Activated CD4-positive, alpha-beta memory T cell treated with anti-CD3 and anti-CD28 coated beads, Interleukin-2, amount 10 ng/mL, durations not matched to agents 7 days and 5 days (primary cell): ENCODE measurements around the gene CYP46A1. TPM values are rescaled to one million over a fixed set of nuclear protein-coding genes. Genes with fewer than 3 reads are reported as not detected.
A peak's percentile ranks its signal among the peaks of the same experiment; 100 is the strongest.

Source experiments
- CTCF ChIA-PET: fragments of 350-600 bp; sonication (Branson Sonifier 250); formaldehyde crosslinking; loops from one replicate; lab custom pipeline; 2021; ENCODE audit warnings: antibody characterized with exemption, inconsistent platforms; lab: Charles Lee
- POLR2A ChIA-PET: fragments of 350-600 bp; sonication (Branson Sonifier 250); formaldehyde crosslinking; loops from one replicate; lab custom pipeline; 2021; ENCODE audit warnings: antibody characterized with exemption; lab: Charles Lee
- DNase-seq: peaks from one replicate; pipeline ENCODE4 v3.0.0-alpha.2; 2020
- H3K27ac Mint-ChIP-seq: one replicate; pipeline ENCODE4 v1.8.0; 2021; ENCODE audit warnings: mild to moderate bottlenecking, mixed read lengths
- H3K27me3 Mint-ChIP-seq: one replicate; pipeline ENCODE4 v1.8.0; 2021; ENCODE audit warnings: mixed read lengths
- H3K36me3 Mint-ChIP-seq: one replicate; pipeline ENCODE4 v1.8.0; 2021; ENCODE audit warnings: low read depth, mixed read lengths
- H3K4me1 Mint-ChIP-seq: one replicate; pipeline ENCODE4 v1.8.0; 2021; ENCODE audit warnings: mixed read lengths
- H3K4me3 Mint-ChIP-seq: one replicate; pipeline ENCODE4 v1.8.0; 2021; ENCODE audit warnings: mild to moderate bottlenecking, mixed read lengths
- H3K9me3 Mint-ChIP-seq: one replicate; pipeline ENCODE4 v1.8.0; 2021; ENCODE audit warnings: mixed read lengths
- total RNA-seq, 2 experiments: library from RNA; stranded (reverse); gene quantifications; one replicate each; pipeline ENCODE4 v1.2.3, GENCODE V29; 2021

CYP46A1 gene
- total RNA-seq, 2 experiments from 2014 or later: 0.13 to 0.23 TPM

DNA sequence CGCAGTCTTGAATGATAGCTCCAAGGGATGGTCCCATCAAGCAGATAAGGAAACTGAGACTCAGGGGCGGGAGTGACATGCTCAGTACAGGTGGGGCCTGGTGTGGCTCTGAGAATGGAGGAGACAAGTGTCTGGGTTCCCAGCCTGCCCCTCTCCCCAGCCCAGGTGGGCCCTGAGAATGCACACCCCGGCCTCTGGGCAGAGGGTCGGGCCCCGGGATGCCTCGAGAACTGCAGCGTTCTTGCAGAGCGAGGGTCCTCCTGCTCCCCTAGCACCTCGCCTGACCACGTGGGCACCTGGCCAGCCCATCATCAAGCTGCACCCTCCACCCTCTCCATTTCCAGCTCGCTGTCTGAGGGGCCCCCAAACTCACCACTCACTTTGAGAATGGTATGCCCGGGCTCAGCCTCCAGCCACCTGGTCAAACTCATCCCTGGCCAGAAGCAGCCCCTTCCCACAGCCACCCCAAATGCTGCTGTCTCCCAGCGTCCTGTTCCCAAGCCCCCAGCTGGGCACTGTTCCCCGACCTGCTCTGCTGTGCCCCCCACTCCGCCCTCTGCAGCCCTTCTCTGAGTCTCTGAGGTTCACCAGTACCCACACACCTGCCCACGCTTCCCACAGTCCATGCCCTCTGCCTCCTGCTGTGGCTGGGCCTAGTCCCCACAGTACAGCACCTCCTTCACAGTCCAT, 44.3 kb downstream of the CYP46A1 start:
- H3K9me3 Mint-ChIP-seq: no peaks in the 10 kb centered on the region
- H3K27ac Mint-ChIP-seq: no peak overlapping the region
- POLR2A ChIA-PET: no interaction called here
- no peak overlapping the region for H3K4me3 Mint-ChIP-seq
- no peaks in the 10 kb centered on the region for H3K36me3 Mint-ChIP-seq
- CTCF ChIA-PET: interaction anchor here (1.4 kb wide), 1 partner anchor 159 kb away, joined by 3 read pairs; no protein-coding TSS in a partner anchor
- H3K4me1 Mint-ChIP-seq: peaks cover 2% of the 10 kb centered on the region
- DNase-seq: no peak
- peaks cover 6% of the 10 kb centered on the region for H3K27me3 Mint-ChIP-seq

DNA sequence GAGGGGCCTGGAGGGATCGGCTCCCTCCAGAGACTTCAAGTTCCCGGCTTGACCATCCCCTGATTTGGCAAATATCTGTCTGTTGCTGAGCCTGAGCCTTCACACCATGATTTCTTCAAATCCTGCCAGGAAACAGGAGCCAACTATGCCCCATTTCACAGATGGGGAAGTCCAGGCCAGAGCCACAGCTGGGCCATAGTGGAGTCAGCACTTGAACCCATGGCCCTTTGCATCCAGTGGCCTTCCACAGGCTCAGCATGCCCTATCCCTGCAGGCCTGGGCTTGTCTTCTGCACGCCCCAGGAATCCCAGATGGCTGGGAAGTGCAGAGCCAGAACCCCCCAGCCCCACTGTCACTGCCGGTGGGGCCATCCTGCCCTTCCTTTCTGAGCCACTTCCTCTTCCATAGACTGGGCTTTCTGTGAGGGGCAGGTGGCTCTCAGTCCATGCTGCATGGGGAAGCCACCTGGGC, 44.9 kb downstream of the CYP46A1 start:
- DNase-seq: no peak
- POLR2A ChIA-PET: no interaction called here

DNA sequence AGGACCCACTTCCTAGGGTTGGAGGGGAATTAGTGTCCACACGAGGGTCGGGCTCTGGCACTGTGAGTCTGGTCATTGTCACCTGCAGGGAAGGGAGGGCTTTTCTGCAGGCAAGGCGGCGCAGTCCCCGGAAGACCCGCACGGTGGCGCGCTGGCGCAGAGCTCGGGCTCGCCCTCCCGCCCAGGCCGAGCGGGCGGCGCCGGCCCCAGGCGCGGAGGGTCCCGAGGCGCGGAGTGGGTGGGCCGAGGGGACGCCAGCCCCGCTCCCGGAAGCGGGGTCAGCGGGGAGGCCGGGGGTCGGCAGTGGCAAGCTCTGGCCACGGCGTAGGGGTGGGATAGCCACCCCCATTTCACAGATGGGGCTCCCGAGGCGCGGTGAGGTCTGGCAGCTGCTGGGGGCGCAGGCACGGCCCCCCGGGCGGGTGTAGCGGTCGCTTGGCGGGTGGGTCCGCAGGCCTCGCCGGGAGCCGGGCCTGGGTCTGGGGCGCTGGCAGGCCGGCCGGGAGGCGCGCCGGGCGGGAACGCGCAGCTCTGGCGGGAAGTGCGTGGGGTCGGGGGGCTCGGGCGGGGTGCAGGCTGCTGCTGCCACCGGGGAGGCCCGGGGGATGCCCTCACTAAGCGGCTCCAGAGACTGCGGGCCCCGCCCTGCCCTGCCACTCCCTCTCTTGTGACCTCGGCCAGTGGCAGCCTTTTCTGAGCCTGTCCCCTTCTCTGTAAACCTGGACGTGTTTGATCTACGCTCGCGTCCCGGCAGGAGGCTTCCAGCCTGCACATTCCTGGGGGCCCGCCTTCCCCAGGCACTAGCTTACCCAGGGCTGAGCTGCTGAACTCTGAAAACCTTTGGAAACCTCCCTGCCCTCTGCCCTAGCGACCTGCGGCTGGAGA, 46.1 kb downstream of the CYP46A1 start:
- Mint-ChIP-seq H3K4me1 (peaks cover 2% of the 10 kb centered on the region), H3K27ac (no peak overlapping the region), H3K4me3 (no peak overlapping the region), H3K27me3 (peaks cover 6% of the 10 kb centered on the region), H3K9me3 (no peaks in the 10 kb centered on the region), H3K36me3 (no peaks in the 10 kb centered on the region)
- ChIA-PET CTCF (interaction anchor here (0.5 to 1.9 kb wide), 15 partner anchors 9 to 1549 kb away, joined by 3 to 9 read pairs (median 3); partner anchors contain the start of gene CYP46A1), POLR2A (no interaction called here)
- peak; percentile 69 for DNase-seq

More for the DNA sequence above, 44.9 kb downstream of the CYP46A1 start:
- Mint-ChIP-seq H3K27ac (no peak overlapping the region), H3K4me3 (no peak overlapping the region), H3K4me1 (peaks cover 2% of the 10 kb centered on the region), H3K27me3 (peaks cover 6% of the 10 kb centered on the region), H3K9me3 (no peaks in the 10 kb centered on the region), H3K36me3 (no peaks in the 10 kb centered on the region)
- CTCF ChIA-PET: interaction anchor here (1.2 to 1.9 kb wide), 5 partner anchors 8 to 160 kb away, joined by 3 to 9 read pairs (median 3); no protein-coding TSS in a partner anchor

DNA sequence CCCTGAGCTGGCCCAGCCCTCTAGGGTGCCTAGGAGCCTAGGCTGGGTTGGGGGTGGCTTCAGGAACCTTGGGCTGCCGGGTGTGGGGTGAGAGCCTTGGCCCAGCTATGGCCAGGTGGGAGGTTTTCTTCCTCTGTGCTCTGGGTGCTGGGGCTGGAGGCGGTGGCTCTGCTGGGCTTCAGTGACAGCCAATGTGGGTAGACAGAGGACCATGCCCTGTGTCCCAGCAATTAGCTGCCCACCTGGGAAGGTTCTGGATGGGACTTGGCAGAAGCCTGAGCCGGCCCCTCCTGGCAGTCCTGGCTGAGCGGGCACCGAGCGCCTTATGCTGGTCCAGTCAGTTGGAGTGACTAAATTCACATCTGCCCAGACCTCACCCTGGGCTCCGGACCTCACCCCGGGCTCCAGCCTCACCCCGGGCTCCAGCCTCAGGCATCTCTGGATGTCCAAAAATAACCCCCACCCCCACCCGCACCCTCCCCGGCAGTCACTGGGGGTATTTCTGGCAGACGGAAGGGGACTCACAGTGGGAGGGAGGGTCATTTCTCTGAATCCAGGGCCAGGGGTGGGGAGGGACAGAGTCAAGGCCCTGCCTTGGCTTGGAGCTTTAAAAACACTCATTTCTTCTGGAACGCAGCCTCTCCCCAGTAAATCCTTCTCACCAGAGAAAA, 46.9 kb downstream of the CYP46A1 start:
- Mint-ChIP-seq H3K9me3 (no peaks in the 10 kb centered on the region), H3K27ac (no peak overlapping the region), H3K36me3 (no peaks in the 10 kb centered on the region), H3K4me1 (peaks cover 2% of the 10 kb centered on the region), H3K4me3 (no peak overlapping the region), H3K27me3 (peaks cover 2% of the 10 kb centered on the region)
- POLR2A ChIA-PET: no interaction called here
- no peak for DNase-seq
- CTCF ChIA-PET: interaction anchor here (0.5 to 1.9 kb wide), 5 partner anchors 24 to 215 kb away, joined by 3 to 9 read pairs (median 4); no protein-coding TSS in a partner anchor

DNA sequence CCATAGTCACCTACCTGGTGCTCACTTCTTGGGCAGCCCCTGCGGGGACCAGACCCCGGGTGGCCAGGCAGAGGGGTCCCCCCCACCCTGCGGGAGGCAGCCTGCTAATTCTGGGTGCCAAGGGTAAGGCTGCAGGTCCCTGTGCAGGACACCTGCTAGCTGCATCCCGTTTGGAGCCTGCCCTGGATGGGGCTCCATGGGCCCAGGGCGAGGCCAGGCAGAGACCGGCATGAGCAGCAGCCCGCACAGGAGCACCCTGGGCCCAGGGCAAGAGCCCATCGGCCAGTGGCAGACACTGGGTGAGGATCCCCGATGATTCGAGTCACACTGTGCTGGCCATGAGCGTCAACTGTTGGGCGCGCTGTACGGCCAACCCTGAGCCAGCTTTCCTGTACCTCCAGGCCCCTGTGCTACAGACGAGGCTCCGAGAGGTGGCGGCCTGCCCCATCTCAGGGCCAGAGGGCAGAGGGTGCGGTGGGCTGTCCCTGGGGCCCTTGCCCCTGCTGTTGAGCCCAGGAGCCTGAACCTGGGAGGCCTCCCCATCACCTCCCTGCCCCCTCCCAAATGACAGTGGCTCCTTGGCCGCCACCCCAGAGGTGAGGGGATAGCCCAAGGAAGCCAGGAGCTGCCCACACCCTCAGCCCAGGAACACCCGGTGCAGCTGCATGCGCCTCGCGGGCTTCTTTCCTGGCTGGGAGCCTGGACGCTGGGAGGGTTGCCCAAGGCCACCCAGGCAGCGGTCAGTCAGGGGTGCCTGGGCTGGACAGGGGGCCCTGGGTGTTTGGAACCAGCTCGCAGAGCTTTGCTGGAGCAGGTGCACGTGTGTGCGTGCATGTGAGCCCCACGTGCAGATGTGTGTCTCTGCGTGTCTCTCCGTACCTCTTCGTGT, 47.7 kb downstream of the CYP46A1 start:
- Mint-ChIP-seq H3K27me3 (peaks cover 4% of the 10 kb centered on the region), H3K27ac (no peak overlapping the region), H3K4me1 (peaks cover 2% of the 10 kb centered on the region), H3K36me3 (no peaks in the 10 kb centered on the region), H3K9me3 (no peaks in the 10 kb centered on the region), H3K4me3 (no peak overlapping the region)
- no peak for DNase-seq
- ChIA-PET CTCF (interaction anchor here (1.3 kb wide), 1 partner anchor 154 kb away, joined by 4 read pairs; no protein-coding TSS in a partner anchor), POLR2A (no interaction called here)

DNA sequence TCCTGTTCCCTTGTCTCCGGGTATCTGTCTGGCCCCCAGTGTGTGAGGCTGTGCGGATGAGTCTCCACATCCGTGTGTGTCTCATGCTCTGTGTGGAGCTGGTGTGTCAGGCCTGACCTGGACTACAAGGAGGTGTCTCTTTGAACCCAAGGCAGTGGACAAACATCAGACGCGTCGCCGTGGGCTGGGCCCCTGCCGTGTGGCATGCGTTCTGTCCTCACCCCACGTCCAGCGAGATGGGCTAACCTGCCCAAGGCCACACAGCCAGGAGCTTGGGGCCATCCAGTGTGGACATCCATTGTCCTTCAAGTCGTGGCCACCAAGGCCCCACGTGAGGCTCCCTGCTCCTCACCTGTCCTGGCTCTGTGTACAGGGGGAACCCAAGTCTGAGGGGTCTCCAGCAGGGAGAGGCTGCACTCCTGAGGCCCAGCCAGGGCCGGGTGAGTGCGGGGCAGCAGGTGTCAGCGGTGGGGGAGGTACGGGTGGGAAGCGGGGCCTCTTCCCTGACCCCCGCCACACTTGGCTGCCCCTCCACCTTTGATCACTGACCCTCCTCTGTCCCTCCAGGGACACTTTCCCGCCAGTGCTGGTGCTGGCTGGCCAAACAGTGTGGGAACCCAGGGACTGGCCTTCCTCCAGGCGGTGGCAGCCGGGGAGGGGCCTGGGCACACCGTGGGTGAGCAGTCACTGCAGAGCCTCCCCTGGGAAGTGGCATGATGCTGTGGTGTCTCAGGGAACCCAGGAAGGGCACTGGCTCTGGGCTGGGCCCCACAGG, 48.5 kb downstream of the CYP46A1 start:
- no peaks in the 10 kb centered on the region for H3K36me3 Mint-ChIP-seq
- peaks cover 2% of the 10 kb centered on the region for H3K4me1 Mint-ChIP-seq
- CTCF ChIA-PET: interaction anchor here (0.6 kb wide), 1 partner anchor 355 kb away, joined by 3 read pairs; no protein-coding TSS in a partner anchor
- POLR2A ChIA-PET: interaction anchor here (1.1 kb wide), 1 partner anchor 20 kb away, joined by 3 read pairs; no protein-coding TSS in a partner anchor
- H3K9me3 Mint-ChIP-seq: no peaks in the 10 kb centered on the region
- DNase-seq: no peak
- no peak overlapping the region for H3K4me3 Mint-ChIP-seq
- H3K27me3 Mint-ChIP-seq: peaks cover 10% of the 10 kb centered on the region
- no peak overlapping the region for H3K27ac Mint-ChIP-seq

DNA sequence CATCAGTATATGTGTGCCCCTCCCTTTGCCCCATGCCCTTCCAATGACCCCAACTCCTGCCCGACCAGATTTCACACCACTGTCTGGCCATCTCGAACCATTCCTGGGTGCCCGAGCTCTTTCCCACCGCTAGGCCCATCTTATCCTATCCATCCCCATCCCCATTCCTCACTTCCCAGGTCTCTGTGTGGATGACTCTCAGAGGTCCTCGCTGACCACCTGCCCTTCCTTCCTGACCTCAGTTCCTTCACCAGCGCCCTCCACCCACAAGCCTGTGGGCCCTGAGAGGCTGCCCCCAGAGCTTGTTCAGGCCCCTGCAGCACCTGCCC, 49.1 kb downstream of the CYP46A1 start:
- ChIA-PET POLR2A (interaction anchor here (1.1 kb wide), 1 partner anchor 19 kb away, joined by 3 read pairs; no protein-coding TSS in a partner anchor), CTCF (no interaction called here)
- DNase-seq: no peak
- no peaks in the 10 kb centered on the region for H3K9me3 Mint-ChIP-seq
- H3K4me3 Mint-ChIP-seq: no peak overlapping the region
- H3K36me3 Mint-ChIP-seq: no peaks in the 10 kb centered on the region
- peaks cover 2% of the 10 kb centered on the region for H3K4me1 Mint-ChIP-seq
- H3K27me3 Mint-ChIP-seq: peaks cover 11% of the 10 kb centered on the region
- H3K27ac Mint-ChIP-seq: no peak overlapping the region

DNA sequence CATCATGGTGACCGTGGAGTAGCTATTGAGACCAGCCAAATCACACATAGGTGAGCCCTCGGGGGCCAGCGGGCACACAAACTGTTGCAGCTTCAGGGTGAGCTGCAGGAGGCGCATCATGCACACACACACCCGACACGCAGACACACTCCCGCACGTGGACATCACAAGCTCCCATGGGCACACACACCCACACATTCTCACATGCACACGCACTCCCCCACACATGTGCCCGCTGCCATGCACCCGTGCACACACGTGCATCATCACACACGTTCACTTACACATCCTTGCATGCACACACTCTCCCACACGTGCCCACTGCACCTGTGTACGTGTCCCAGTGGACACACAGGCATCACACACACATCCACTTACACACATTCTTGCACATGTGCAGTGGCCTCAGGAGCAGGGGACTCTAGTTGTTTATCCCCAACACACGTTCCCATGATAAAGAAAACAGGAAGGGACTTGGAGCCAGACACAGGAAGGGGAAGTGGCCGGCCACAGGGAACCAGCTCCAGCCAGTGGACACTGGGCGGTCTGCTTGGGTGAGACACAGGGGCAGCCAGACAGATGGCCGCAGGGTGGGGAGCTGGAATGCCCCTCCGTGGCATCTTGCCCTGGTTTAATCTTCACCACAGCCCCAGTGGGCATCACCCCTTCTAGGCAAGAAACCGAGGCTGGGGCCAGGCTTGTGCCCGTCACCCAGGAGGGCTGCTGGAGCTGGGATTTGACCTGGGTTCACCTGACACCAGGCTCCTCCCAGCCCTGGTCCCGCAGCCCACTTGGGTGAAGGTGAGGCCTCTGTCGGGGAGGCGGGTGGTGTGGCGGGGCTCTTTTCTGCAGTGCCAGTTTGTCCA, 49.7 kb downstream of the CYP46A1 start:
- Mint-ChIP-seq H3K27me3 (peaks cover 12% of the 10 kb centered on the region), H3K4me3 (no peak overlapping the region), H3K27ac (no peak overlapping the region), H3K36me3 (no peaks in the 10 kb centered on the region), H3K4me1 (peaks cover 2% of the 10 kb centered on the region), H3K9me3 (no peaks in the 10 kb centered on the region)
- ChIA-PET POLR2A (interaction anchor here (1.1 kb wide), 1 partner anchor 19 kb away, joined by 3 read pairs; no protein-coding TSS in a partner anchor), CTCF (interaction anchor here (0.7 kb wide), 1 partner anchor 149 kb away, joined by 3 read pairs; no protein-coding TSS in a partner anchor)
- DNase-seq: no peak

DNA sequence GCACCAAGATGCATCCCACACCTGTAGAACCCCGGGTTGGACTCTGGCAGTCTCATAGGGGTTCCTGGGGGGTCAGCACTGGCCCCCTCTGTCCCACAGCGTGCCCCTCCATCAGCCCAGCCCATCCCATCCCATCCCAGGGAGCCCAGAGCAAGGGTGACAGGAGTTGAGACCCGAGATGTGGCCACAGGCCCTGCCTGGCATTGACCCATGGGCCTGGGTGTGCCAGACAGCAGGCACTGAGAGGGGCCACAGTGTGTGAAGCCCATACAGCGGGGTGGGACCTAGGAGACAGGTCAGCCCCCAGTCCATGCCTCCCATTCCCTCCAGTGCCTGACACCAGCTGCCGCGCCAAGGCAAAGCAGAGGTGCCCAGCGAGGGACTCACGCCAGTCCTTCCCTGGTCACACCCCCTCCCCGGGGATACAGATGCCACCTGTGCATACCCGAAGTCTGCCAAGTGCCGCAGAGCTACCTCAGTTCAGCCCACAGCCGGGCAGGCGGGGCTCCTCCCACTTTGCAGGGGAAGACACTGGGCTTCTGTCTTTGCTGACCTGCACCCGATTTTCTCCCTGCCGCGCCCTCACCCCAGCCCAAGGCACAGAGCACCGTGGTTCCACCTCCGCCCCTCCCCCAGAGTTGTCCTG, 50.4 kb downstream of the CYP46A1 start:
- Mint-ChIP-seq H3K27me3 (peaks cover 13% of the 10 kb centered on the region), H3K9me3 (no peaks in the 10 kb centered on the region), H3K36me3 (no peaks in the 10 kb centered on the region), H3K4me1 (peaks cover 2% of the 10 kb centered on the region), H3K4me3 (no peak overlapping the region), H3K27ac (no peak overlapping the region)
- ChIA-PET CTCF (interaction anchor here (0.7 kb wide), 1 partner anchor 148 kb away, joined by 3 read pairs; no protein-coding TSS in a partner anchor), POLR2A (no interaction called here)
- no peak for DNase-seq
